ENCODE measurements around the gene SPIN1.

The SPIN1 gene

DNA sequence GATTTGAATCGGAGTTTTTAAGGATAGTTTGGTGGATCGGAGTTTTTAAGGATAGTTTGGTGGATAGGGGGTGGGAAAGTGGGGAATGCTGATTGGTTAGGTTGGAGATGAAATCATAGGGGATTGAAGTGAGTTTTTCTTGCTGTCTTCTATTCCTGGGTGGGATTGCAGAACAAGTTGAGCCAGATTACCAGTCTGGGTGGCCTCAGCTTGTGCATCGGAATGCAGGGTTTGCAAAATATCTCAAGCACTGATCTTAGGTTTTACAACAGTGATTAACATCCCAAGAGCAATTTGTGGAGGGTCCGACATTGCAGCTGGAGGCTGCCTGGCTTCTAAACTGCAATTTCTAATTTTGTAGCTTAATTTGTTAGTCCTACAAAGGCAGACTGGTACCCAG lies 123.7 kb downstream of the SPIN1 start:
- TF ChIP-seq, protein P1, sequence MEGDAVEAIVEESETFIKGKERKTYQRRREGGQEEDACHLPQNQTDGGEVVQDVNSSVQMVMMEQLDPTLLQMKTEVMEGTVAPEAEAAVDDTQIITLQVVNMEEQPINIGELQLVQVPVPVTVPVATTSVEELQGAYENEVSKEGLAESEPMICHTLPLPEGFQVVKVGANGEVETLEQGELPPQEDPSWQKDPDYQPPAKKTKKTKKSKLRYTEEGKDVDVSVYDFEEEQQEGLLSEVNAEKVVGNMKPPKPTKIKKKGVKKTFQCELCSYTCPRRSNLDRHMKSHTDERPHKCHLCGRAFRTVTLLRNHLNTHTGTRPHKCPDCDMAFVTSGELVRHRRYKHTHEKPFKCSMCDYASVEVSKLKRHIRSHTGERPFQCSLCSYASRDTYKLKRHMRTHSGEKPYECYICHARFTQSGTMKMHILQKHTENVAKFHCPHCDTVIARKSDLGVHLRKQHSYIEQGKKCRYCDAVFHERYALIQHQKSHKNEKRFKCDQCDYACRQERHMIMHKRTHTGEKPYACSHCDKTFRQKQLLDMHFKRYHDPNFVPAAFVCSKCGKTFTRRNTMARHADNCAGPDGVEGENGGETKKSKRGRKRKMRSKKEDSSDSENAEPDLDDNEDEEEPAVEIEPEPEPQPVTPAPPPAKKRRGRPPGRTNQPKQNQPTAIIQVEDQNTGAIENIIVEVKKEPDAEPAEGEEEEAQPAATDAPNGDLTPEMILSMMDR (conservative IDR thresholded peaks at IDR 0.05) = no peak
- no peak overlapping the region for H3K27ac ChIP-seq

DNA sequence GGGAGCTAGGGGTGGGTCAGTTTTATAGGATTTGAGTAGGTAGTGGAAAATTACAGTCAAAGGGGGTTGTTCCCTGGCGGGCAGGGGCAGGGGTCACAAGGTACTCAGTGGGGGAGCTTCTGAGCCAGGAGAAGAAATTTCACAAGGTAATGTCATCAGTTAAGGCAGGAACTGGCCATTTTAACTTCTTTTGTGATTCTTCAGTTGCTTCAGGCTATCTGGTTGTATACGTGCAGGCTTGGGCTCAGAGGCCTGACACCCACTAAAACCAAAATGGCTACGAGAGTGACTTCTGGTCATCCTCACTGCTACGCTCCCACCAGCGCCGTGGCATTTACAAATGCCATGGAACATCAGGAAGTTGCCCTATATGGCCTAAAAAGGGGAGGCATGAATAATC lies 126.0 kb downstream of the SPIN1 start:
- TF ChIP-seq, protein P1 (conservative IDR thresholded peaks at IDR 0.05) = no peak
- H3K27ac ChIP-seq = no peak overlapping the region

DNA sequence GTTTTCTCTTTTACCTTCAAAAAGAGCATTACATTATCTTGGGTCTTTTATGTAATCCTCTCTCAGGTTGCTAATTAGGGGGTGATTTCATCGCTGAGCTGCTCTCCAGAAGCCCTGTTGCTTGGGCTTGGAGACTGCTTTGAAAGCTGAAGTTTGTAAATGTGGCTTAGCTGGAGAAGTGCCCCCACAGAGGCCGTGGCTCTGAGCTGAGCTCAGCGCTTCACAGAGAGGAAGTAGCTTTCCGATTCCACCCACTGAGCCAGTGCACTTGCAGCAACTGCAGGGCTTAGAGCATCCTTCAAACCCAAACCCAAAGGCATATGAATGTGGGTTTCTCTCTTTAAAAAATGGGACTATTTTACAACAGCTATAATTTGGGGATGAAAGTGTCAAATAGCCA lies 133.1 kb downstream of the SPIN1 start:
- TF ChIP-seq, protein P1 (conservative IDR thresholded peaks at IDR 0.05) = no peak
- H3K27ac ChIP-seq = no peak overlapping the region

DNA sequence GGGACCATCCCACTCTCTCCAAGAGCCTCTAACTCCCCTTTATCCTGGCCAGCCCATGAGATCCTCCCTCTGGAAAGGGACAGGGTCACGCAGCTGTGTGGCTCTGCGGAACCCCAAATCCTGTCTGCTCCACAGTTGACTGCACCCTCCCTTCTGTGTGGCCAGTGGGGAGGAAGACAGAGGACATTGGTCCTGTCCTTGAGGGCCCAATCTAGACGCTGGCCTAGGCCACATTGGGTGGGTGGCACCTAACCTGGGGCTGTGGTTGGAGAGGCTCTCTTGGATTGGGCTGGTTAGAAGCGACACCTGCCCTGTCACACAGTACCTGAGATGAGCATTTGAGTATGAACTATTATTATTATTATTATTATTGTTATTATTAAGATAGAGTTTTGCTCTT lies 134.1 kb downstream of the SPIN1 start:
- TF ChIP-seq, protein P1 (conservative IDR thresholded peaks at IDR 0.05) = no peak
- H3K27ac ChIP-seq = no peak overlapping the region

DNA sequence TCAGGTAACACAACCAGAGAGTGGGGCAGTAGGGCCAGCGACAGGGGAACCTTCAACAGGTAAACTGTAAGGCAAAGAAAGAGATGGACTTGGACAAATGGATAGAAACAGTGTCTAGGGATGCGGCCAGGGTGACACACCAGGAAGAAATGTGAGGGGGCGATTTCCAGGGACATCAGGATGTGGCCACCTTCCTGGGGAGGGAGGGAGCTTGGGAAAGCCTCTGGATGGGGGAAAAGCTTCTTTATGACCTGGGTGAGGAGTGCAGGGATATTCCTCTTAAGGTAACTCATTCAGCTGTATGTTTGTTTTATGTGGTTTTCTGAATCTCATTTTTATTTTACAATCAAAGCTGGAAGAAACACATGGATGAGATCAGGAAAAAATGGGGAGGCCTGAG lies 134.8 kb downstream of the SPIN1 start:
- H3K27ac ChIP-seq = no peak overlapping the region
- TF ChIP-seq, protein P1 (conservative IDR thresholded peaks at IDR 0.05) = no peak

DNA sequence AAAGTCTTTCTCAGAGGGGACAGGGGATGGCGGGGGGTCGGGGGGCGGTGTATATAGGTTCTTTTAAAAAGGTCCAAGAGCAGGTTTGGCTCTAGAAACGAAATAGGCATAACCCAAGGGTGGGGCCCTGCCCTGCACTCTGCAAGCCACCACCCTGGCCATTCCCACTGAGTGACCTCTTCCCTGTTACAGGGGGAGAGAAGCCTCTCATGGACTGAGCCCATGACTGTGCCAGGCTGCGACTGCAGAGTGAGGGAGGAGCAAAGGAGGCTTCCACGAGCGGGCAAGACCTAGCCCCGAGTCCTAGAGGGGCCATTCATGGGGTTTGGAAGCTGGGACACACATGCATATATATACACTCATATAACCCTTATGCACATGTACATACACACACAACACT lies 136.7 kb downstream of the SPIN1 start:
- TF ChIP-seq, protein P1 (conservative IDR thresholded peaks at IDR 0.05) = no peak
- no peak overlapping the region for H3K27ac ChIP-seq

DNA sequence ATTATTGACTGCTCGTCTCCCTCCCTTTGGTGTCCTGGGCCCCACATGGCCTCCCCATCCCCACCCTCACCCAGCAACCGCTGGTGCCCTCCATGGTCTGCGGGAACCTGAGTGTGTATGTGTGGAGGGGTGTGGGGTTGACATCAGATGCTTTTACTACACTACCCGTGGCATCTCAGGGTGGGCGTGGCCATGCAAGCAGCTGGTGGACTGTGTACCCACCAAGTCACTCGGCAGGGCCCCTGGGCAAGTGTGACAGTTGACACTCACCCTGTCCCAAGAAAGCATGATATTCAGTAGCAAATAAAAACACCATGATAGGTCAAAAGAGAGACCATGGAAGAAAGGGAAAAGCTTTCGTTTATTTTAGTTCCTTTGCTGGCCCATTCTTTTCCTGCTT lies 139.4 kb downstream of the SPIN1 start:
- TF ChIP-seq, protein P1 (conservative IDR thresholded peaks at IDR 0.05) = no peak
- no peak overlapping the region for H3K27ac ChIP-seq

All from VCaP (cell line).